Skeletal muscle cell (primary cell): ENCODE measurements around the gene AZU1.
"Not testable (repeated sequence)": the region's sequence is repeated elsewhere in the genome, so short reads cannot be mapped to it uniquely, and the experiment has no call there.

Experiments
- DNase-seq: peaks from one replicate; pipeline ENCODE4 v3.0.0-alpha.2; 2010; ENCODE audit warnings: low read depth
- H3K4me3 ChIP-seq: 2 replicates; pipeline ENCODE4 v1.5.1; 2011; ENCODE audit warnings: low read depth, mild to moderate bottlenecking, control low read depth, low read length, moderate library complexity

The AZU1 gene

GRCh38 chr19:823565-824121 lies 4.0 kb upstream of the AZU1 start:
- no peak overlapping the region for H3K4me3 ChIP-seq
- no peak for DNase-seq

- no peak for DNase-seq
- H3K4me3 ChIP-seq = no peak overlapping the region
Observed at GRCh38 chr19:824885-825284, 2.8 kb upstream of the AZU1 start.

- DNase-seq = no peak
- H3K4me3 ChIP-seq = no peak overlapping the region
Observed at GRCh38 chr19:825897-826644, 1.6 kb upstream of the AZU1 start.

- no peak overlapping the region for H3K4me3 ChIP-seq
- no peak for DNase-seq
Observed at GRCh38 chr19:827314-827709, 325 bp upstream of the AZU1 start.

- H3K4me3 ChIP-seq = no peak overlapping the region
- no peak for DNase-seq
Observed at GRCh38 chr19:829129-829758, 1.6 kb downstream of the AZU1 start.

GRCh38 chr19:831407-832369 lies 4.1 kb downstream of the AZU1 start:
- DNase-seq = no peak

GRCh38 chr19:834216-834615 lies 6.6 kb downstream of the AZU1 start:
- no peak overlapping the region for H3K4me3 ChIP-seq
- no peak for DNase-seq

More at GRCh38 chr19:831407-832369, 4.1 kb downstream of the AZU1 start:
- no peak overlapping the region for H3K4me3 ChIP-seq

- DNase-seq = no peak
- H3K4me3 ChIP-seq = no peak overlapping the region
Observed at GRCh38 chr19:835210-835810, 7.7 kb downstream of the AZU1 start.

- no peak within 1 kb of the TSS for H3K4me3 ChIP-seq
- DNase-seq = no peak
Observed at GRCh38 chr19:840519-841206, 13.0 kb downstream of the AZU1 start, which contains the start of gene PRTN3. Gene PRTN3, plus strand, starts transcription at chr19:840999. Its CDS starts 10 bp downstream, at chr19:841009.

- not testable (repeated sequence) for DNase-seq, H3K4me3 ChIP-seq
Observed at GRCh38 chr19:842802-843179, 15.2 kb downstream of the AZU1 start.

- DNase-seq = no peak
- peak overlapping the region; percentile 11 for H3K4me3 ChIP-seq
Observed at GRCh38 chr19:843180-843835, 15.7 kb downstream of the AZU1 start.

- H3K4me3 ChIP-seq = peak overlapping the region; percentile 11
- no peak for DNase-seq
Observed at GRCh38 chr19:843836-844545, 16.4 kb downstream of the AZU1 start.

GRCh38 chr19:844546-844971 lies 16.9 kb downstream of the AZU1 start:
- no peak for DNase-seq
- no peak overlapping the region for H3K4me3 ChIP-seq

GRCh38 chr19:845707-846521 lies 18.3 kb downstream of the AZU1 start:
- no peak overlapping the region for H3K4me3 ChIP-seq
- no peak for DNase-seq

GRCh38 chr19:848386-848921 lies 20.8 kb downstream of the AZU1 start:
- H3K4me3 ChIP-seq = no peak overlapping the region
- DNase-seq = no peak

GRCh38 chr19:849195-849594 lies 21.6 kb downstream of the AZU1 start:
- not testable (repeated sequence) for H3K4me3 ChIP-seq

More at GRCh38 chr19:849195-849594, 21.6 kb downstream of the AZU1 start:
- DNase-seq = not testable (repeated sequence)
